Choroid plexus epithelial cell (primary cell): Measurements from ENCODE around the gene POLR3A.
A peak's percentile ranks its signal among the peaks of the same experiment; 100 is the strongest.
"Not testable (repeated sequence)": the region's sequence is repeated elsewhere in the genome, so short reads cannot be mapped to it uniquely, and the experiment has no call there.

Experiments used
- DNase-seq: peaks from one replicate; pipeline ENCODE4 v3.0.0-alpha.2; 2010; ENCODE audit warnings: low read depth
- H3K4me3 ChIP-seq: 2 replicates; pipeline ENCODE4 v1.5.1; 2011; ENCODE audit warnings: low read depth, mild to moderate bottlenecking, control low read depth, low read length, moderate library complexity
- TF ChIP-seq, protein P1 (sequence below): conservative IDR thresholded peaks from 2 replicates; pipeline ENCODE4 v1.5.1; 2011; ENCODE audit warnings: low read depth, mild to moderate bottlenecking, control low read depth, inconsistent platforms, low read length, moderate library complexity

POLR3A gene

DNA sequence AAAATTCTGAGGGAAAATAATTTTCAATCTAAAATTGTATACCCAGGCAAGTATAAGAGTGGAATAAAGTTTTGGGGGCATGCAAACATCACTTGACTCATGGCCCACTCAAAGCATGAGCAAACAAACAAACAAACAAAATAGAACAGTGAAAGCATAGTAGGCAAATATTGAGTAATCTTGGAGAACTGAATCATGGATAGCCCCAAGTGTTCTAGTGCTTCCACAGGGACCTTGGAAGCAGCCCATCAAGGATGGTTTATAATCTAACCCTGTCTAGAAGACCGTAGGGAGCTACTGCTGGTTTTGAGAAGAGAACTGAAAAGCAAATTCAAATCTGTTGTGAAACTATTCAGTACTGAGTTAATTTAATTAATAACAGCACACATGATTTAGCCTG, 22.1 kb downstream of the POLR3A start:
- H3K4me3 ChIP-seq: no peak overlapping the region
- TF ChIP-seq, protein P1, sequence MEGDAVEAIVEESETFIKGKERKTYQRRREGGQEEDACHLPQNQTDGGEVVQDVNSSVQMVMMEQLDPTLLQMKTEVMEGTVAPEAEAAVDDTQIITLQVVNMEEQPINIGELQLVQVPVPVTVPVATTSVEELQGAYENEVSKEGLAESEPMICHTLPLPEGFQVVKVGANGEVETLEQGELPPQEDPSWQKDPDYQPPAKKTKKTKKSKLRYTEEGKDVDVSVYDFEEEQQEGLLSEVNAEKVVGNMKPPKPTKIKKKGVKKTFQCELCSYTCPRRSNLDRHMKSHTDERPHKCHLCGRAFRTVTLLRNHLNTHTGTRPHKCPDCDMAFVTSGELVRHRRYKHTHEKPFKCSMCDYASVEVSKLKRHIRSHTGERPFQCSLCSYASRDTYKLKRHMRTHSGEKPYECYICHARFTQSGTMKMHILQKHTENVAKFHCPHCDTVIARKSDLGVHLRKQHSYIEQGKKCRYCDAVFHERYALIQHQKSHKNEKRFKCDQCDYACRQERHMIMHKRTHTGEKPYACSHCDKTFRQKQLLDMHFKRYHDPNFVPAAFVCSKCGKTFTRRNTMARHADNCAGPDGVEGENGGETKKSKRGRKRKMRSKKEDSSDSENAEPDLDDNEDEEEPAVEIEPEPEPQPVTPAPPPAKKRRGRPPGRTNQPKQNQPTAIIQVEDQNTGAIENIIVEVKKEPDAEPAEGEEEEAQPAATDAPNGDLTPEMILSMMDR: no peak
- DNase-seq: no peak

DNA sequence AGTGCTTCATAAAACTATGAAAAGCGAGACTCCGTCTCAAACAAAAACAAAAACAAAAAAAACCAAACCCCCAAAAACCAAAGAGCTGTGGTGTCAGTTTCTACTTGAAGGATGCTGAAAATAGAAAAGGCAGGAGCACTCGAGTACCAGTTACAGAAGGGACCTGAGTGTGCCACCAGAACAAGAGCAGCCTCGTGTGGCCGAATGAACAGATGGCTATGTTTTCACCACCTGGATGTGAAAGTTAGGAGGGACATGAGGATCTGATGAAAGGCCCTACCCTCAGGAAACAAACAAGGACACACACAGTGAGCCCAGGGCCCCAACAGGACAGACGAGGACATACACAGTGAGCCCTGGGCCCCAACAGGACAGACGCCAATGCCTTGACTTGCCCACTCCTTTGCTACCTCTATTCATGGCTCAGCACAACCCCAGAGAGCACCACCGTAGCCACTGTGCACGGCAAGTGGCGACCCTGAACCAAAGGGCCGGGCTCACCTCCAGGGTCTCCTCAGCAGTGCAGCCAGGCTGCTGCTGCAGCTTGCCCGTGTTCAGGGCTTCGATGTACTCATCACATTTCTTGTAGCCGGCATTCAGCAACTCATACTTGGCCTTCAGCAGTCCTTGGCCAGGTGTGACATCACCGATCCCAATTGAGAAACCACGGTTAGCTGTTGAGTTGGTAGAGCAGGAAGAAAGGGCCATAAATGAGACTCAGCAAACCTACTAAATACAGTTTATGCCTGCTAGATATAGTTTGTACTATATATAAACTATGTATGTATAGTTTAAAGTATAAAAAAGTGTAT, 24.9 kb downstream of the POLR3A start:
- H3K4me3 ChIP-seq: no peak overlapping the region
- TF ChIP-seq, protein P1: no peak
- DNase-seq: no peak

DNA sequence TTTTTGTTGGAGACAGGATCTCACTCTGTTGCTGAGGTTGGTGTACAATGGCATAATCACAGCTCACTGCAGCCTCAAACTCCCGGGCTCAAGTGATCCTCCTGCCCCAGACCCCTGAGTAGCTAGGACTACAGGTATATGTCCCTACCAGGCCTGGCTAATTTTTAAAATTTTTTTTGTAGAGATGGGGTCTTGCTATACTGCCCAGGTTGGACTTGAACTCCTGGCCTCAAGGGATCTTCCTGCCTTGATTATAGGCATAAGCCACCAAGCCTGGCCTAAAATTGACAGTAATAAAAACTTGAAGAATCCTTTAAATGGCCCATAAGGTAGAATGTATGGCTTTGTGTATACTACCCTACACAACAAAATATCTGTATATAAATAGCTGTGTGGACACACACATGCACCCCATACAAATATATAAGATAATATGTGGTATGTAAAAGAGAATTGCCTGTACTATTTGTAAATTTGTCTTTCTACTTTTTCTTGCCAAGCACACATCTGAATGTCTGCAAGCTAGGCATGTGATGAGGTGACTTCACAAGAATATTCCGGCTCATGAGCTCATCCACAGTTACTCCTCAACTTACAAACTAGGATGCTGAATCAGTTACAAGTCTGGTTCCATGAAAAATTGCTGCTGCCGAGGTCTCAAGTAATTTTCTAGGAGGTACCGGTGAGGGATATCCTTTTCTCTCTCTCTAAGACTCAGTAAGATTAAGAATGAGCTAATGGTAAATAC, 26.6 kb downstream of the POLR3A start:
- peak; percentile 7 for DNase-seq
- TF ChIP-seq, protein P1: no peak
- H3K4me3 ChIP-seq: no peak overlapping the region

DNA sequence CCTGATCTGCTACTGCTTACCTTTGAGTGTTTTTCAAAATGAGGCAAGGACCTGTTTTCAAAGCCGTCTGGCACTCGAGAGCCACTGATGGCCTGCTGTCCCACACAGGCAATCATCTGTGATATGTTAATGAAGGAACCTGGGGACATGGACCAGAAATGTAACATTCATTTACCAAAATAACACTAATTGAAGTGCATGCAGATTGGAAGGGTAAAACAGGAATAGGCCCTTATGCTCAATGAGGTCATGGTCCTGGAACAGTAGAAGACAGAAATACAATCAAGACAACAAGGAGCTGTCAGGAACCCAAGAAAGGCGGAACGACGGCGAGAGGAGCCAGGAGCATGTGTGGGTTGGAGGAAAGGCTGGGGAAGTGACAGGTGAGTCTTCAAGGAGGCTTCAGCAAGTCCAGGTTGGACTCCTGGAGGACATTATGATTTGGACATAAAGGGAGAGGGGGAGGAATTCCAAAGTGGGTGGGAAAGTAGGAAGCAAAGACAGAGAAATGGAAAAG, 28.3 kb downstream of the POLR3A start:
- H3K4me3 ChIP-seq: no peak overlapping the region
- DNase-seq: no peak
- TF ChIP-seq, protein P1: no peak

DNA sequence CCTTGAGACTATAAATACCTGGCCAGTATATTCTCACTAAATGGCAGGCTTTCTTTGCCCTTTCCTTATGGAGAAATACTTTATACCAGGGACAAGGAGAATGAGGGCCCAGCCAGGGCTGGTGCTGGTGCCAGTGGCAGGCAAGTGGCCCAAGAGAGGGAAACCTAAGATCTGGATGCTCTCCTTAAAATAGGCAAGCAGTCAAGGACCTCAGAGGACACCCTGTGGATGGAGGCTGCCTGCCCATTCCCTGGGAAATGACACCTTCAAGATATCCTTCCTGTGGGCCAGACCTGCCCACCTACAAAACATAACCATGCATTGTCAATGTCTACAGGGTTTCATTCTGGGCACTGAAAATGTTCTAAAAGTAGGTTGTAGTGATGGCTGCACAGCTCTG, 29.1 kb downstream of the POLR3A start:
- H3K4me3 ChIP-seq: no peak overlapping the region
- no peak for DNase-seq
- TF ChIP-seq, protein P1: no peak

DNA sequence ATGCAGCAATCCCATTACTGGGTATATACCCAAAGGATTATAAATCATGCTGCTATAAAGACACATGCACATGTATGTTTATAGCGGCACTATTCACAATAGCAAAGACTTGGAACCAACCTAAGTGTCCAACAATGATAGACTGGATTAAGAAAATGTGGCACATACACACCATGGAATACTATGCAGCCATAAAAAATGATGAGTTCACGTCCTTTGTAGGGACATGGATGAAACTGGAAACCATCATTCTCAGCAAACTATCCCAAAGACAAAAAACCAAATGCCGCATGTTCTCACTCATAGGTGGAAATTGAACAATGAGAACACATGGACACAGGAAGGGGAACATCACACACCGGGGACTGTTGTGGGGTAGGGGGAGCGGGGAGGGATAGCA, 30.5 kb downstream of the POLR3A start:
- not testable (repeated sequence) for H3K4me3 ChIP-seq

DNA sequence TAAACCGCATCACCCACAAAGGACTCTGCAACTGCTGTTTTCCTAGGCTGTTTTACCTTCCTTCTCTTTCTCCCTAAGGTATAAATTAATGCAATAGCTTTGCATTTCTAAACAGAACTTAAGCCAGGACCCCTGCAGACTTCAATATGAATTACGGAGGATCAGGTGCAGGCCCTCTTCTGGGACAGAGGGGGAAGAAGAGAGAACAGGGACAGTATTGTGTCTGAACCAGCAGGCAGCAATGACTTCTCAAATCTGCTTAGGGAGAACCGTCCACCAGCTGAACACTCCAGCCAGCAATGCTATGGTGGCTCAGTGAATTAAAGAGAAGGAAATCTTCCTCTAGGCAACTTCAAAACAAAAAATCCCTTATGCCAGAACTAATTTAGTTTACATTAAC, 35.7 kb downstream of the POLR3A start:
- H3K4me3 ChIP-seq: no peak overlapping the region
- DNase-seq: no peak
- TF ChIP-seq, protein P1: no peak

More for the DNA sequence above, 30.5 kb downstream of the POLR3A start:
- DNase-seq: not testable (repeated sequence)
